Measurements from ENCODE around the gene DAZL. TPM values are rescaled to one million over a fixed set of nuclear protein-coding genes. Genes with fewer than 3 reads are reported as not detected.

Gene DAZL
- total RNA-seq, 2 experiments from 2014 or later: not detected

DNA sequence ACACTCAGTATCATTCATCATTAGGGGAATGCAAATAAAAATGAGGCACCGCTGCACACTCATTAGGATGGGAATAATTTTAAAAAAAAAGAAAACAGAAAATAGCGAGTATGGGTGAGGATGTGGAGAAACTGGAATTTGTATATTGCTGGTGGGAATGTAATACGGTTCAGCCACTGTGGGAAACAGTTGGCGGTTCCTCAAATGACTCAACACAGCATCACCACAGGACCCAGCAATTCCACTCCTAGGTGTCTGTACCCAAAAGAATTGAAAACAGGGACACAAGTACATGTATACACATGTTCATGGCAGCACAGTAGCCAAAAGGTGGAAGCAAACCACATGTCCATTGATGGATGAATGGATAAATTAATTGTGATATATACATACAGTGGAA is 56.5 kb downstream of the DAZL start:
- CTCF ChIA-PET: interaction anchor here (3.5 kb wide), 1 partner anchor 259 kb away, joined by 29 read pairs; no protein-coding TSS in a partner anchor
- Mint-ChIP-seq H3K4me1 (peaks cover 8% of the 10 kb centered on the region), H3K36me3 (ENCODE audit: low read depth) (no peaks in the 10 kb centered on the region), H3K9me3 (no peaks in the 10 kb centered on the region), H3K4me3 (no peak overlapping the region), H3K27me3 (peaks cover 9% of the 10 kb centered on the region), H3K27ac (no peak overlapping the region)
- DNase-seq: no peak
- POLR2A ChIA-PET: no interaction called here

DNA sequence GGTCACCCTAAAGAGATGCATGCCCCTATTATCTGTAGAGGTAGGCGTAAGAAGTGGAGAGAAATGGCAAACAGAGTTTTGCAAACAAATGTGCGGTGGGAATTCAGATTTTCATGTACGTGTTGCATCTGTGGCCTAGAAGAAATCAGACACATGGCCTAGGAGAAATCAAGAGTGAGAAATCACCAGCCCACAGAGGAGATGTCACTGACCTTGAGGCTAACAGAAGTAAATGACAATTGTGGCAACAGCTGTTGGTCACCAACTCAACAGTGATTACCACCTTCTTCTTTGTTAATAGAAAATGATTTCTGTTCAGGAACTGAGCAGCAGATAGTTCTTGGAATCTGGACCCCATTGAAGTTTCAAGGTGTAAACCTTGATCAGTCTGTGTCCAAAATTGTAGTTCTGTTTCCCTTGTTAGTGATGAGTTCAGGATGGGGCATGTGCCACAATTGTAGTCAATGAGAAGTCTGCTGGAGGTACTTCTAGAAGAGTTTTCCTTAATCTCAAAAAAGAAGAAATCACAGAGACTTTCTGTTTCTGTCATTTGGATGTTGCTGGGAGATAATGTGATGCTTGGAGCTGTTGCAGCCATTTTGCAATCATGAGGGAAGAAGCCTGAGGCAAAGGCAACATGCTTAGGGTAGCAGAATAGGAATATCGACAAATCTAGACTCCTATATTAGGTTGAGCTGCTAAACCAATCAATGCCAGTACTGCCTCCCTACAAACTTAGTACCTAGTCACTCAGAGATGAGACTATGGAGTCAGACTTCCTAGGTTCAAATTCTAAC is 57.5 kb downstream of the DAZL start:
- Mint-ChIP-seq H3K4me1 (peaks cover 10% of the 10 kb centered on the region), H3K27me3 (peaks cover 6% of the 10 kb centered on the region), H3K36me3 (ENCODE audit: low read depth) (no peaks in the 10 kb centered on the region), H3K4me3 (no peak overlapping the region), H3K9me3 (no peaks in the 10 kb centered on the region), H3K27ac (no peak overlapping the region)
- ChIA-PET CTCF (interaction anchor here (1.0 kb wide), 1 partner anchor 279 kb away, joined by 3 read pairs; no protein-coding TSS in a partner anchor), POLR2A (interaction anchor here (1.6 kb wide), 1 partner anchor 256 kb away, joined by 3 read pairs; no protein-coding TSS in a partner anchor)
- DNase-seq: no peak

DNA sequence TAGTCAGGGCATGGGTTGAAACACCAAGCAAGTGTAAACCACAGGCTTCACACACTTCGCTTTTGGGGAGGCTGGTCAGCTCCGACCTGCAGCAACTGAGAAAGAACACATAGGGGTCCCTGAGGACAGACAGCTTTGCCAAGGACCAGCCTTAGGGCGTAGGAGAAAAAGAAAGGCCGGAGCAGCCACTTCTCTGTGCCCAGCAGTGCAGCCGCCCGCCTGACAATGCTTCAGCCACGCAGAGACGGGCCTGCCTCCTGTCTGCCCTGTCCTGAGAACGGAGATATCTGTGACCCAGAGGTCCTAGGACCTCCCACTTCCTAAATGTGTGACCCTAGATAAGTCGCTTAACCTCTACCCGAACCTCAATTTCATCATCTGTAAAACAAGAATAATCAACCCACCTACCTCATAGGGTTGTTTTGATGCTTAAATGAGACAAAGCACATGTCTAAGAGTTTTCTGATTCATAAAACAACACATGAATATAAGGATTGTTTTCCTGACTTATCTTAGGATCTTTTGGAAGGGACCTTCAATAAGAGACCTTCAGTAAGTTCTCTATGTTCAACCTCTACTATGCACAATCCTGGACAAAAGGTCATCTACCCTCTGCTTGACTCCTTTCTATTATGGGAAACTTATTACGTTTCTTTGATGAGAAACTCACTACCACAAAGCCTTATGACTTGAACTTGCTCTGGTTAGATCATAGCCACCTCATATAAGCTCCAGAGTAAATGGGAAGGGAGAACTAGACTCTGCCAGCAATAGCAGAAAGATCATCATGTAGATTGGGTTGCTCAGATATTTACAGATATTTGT is 58.8 kb downstream of the DAZL start:
- Mint-ChIP-seq H3K27me3 (peaks cover 5% of the 10 kb centered on the region), H3K27ac (no peak overlapping the region), H3K36me3 (ENCODE audit: low read depth) (no peaks in the 10 kb centered on the region), H3K9me3 (no peaks in the 10 kb centered on the region), H3K4me1 (peaks cover 10% of the 10 kb centered on the region), H3K4me3 (no peak overlapping the region)
- ChIA-PET POLR2A (interaction anchor here (1.6 kb wide), 1 partner anchor 255 kb away, joined by 3 read pairs; no protein-coding TSS in a partner anchor), CTCF (no interaction called here)
- no peak for DNase-seq

DNA sequence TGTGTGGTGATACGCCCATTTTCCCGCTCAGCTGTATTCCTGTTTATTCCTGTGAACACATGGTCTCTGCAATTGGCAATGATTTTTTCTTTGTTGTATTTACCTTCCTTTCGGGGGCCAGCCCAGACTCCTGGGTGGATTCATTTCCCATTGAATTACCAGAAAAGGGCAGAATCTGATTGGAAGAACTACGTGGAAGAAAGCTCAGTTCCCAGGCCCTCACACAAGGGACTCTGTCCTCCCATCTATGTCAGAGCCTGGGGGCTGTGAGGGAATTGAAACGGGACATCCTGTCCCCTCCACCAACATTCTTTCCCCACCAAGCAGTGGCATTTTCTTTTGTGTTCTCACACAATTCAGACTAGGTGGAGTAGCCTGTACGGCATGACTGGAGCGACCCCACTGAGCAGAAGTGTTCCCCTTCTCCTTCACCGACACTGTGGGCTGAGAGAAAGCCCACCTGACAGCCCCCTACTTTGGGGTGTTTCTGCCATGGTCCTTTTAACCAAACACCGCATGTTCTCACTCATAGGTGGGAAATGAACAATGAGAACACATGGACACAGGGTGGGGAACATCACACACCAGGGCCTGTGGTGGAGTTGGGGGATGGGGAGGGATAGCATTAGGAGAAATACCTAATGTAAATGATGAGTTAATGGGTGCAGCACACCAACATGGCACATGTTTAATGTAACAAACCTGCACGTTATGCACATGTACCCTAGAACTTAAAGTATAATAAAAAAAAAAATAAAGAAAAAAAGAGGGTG is 59.6 kb downstream of the DAZL start:
- Mint-ChIP-seq H3K27ac (no peak overlapping the region), H3K9me3 (no peaks in the 10 kb centered on the region), H3K4me3 (no peak overlapping the region), H3K4me1 (peaks cover 4% of the 10 kb centered on the region), H3K27me3 (peaks cover 12% of the 10 kb centered on the region), H3K36me3 (ENCODE audit: low read depth) (no peaks in the 10 kb centered on the region)
- POLR2A ChIA-PET: no interaction called here
- DNase-seq: no peak
- CTCF ChIA-PET: no interaction called here

DNA sequence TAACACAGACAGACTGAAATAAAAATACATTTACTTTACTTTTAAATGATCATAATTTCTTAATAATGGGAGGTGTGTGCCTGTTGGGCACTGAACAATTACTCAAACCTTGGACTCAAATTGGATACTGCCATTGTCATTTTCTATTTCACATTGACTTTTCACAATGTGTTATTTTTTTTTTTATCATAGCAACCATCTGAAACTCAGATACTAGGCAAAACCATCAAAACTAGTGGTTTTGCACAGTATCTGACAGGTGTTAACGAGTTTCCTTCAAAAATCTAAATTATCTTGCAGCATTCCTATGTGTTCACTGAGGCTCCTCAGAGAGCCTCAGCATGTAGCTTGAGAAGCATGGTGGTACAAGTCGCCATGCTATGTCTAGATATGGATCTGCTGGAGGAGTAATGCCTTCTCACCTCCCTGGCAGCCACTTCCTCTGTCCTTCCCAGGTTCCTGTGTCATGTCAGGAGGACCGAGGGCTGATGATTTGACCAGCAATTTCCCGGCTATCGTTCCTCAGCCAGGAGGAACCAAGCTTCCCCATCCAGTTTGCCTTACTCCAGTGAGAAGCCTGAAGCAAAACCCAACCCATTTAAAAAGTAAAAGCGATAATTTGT is 61.9 kb downstream of the DAZL start:
- CTCF ChIA-PET: no interaction called here
- H3K9me3 Mint-ChIP-seq: no peaks in the 10 kb centered on the region
- H3K27me3 Mint-ChIP-seq: peaks cover 22% of the 10 kb centered on the region
- no peaks in the 10 kb centered on the region for H3K36me3 Mint-ChIP-seq (ENCODE audit: low read depth)
- peaks cover 3% of the 10 kb centered on the region for H3K4me1 Mint-ChIP-seq
- H3K27ac Mint-ChIP-seq: no peak overlapping the region
- no peak overlapping the region for H3K4me3 Mint-ChIP-seq
- DNase-seq: no peak
- POLR2A ChIA-PET: no interaction called here

DNA sequence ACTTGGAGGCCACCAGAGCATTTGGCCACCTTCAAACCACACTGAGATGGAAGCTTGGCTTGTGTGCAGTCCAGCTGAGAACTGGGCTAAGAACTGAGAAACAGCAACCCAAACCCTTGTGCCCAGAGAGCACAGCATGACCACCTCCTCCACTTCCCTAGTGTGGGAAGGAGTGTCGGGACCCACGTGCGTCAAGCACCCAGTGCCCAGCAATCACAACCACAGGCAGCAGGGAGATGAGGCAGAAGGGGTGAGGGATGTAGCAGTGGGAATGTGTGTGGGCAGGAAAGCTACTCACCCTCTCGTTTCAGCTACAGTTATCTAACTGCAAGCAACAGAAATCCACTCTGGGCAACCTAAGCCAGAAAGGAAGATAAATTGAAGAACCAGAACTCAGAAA is 66.7 kb downstream of the DAZL start:
- Mint-ChIP-seq H3K27me3 (peaks cover 46% of the 10 kb centered on the region), H3K4me3 (no peak overlapping the region), H3K4me1 (peaks cover 2% of the 10 kb centered on the region), H3K36me3 (ENCODE audit: low read depth) (no peaks in the 10 kb centered on the region), H3K9me3 (no peaks in the 10 kb centered on the region), H3K27ac (no peak overlapping the region)
- DNase-seq: no peak
- ChIA-PET POLR2A (no interaction called here), CTCF (interaction anchor here (2.2 kb wide), 1 partner anchor 269 kb away, joined by 6 read pairs; no protein-coding TSS in a partner anchor)

DNA sequence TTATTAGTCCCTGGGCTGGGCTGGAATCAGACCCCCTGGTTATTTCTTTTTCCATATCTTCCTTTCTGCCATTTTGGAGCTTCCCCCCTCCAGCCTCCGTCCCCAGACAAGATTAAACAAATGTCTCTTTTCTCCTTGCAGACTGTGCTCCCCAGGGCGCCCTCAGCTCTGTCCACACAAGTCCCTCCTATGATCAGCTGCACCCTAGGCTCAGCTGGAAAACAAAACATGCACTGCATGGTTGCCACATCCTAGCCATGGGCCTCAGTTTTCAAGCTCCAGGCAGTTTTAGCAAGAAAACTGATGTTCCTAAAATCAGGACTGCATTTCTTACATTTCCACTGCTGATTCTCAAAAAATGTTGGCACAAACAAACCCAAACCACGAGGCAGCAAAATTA is 68.2 kb downstream of the DAZL start:
- Mint-ChIP-seq H3K9me3 (no peaks in the 10 kb centered on the region), H3K27ac (no peak overlapping the region), H3K4me1 (no peaks in the 10 kb centered on the region), H3K4me3 (no peak overlapping the region), H3K36me3 (ENCODE audit: low read depth) (no peaks in the 10 kb centered on the region), H3K27me3 (peaks cover 48% of the 10 kb centered on the region)
- POLR2A ChIA-PET: interaction anchor here (1.2 kb wide), 1 partner anchor 40 kb away, joined by 3 read pairs; no protein-coding TSS in a partner anchor
- DNase-seq: no peak
- CTCF ChIA-PET: interaction anchor here (1.1 to 2.2 kb wide), 2 partner anchors 25 to 268 kb away, joined by 3 to 6 read pairs; no protein-coding TSS in a partner anchor

Other genes with a start within 250 kb of the DAZL start
- gene RFTN1, start 91.7 kb downstream of the DAZL start, total RNA-seq: 10 to 100 TPM; 74.9 to 75.1 TPM

All from activated CD4-positive, alpha-beta memory T cell treated with anti-CD3 and anti-CD28 coated beads, Interleukin-2, amount 10 ng/mL, durations not matched to agents 7 days and 5 days (primary cell).